Esophagus (tissue), 2 donors: ENCODE data around the gene SESTD1. TPM values are rescaled to one million over a fixed set of nuclear protein-coding genes. Genes with fewer than 3 reads are reported as not detected.

Source experiments
- H3K27ac ChIP-seq, 2 donors: one replicate each; pipeline ENCODE4 v1.5.1; 2013; ENCODE audit warnings: low read depth in 2 of 2, mild to moderate bottlenecking in 2 of 2, inconsistent platforms in 1 of 2, low read length in 1 of 2, moderate library complexity in 1 of 2
- H3K27me3 ChIP-seq, 2 donors: one replicate each; pipeline ENCODE4 v1.6.1; 2013; ENCODE audit warnings: low read length in 2 of 2, control low read depth in 1 of 2, mild to moderate bottlenecking in 1 of 2; ENCODE audit not compliant: insufficient read depth in 2 of 2, control insufficient read depth in 1 of 2
- H3K36me3 ChIP-seq, 2 donors: one replicate each; pipeline ENCODE4 v1.6.1; 2013; ENCODE audit warnings: low read length in 1 of 2; ENCODE audit not compliant: control insufficient read depth in 2 of 2, insufficient read depth in 2 of 2
- H3K4me1 ChIP-seq, 2 donors: one replicate each; pipeline ENCODE4 v1.6.1; 2013; ENCODE audit warnings: low read length in 1 of 2; ENCODE audit not compliant: control insufficient read depth in 2 of 2, insufficient read depth in 2 of 2
- H3K4me3 ChIP-seq, 2 donors: one replicate each; pipeline ENCODE4 v1.5.1; 2013; ENCODE audit warnings: low read length in 2 of 2, mild to moderate bottlenecking in 2 of 2, low read depth in 1 of 2, moderate library complexity in 1 of 2
- H3K9me3 ChIP-seq, 2 donors: one replicate each; pipeline ENCODE4 v1.6.1; 2013; ENCODE audit warnings: mild to moderate bottlenecking in 2 of 2, low read depth in 1 of 2, low read length in 1 of 2, moderate library complexity in 1 of 2; ENCODE audit not compliant: control insufficient read depth in 2 of 2, insufficient read depth in 1 of 2
- WGBS, 2 donors: extraction: QIAGEN DNeasy Blood & Tissue Kit; methylation state at CpG; one replicate each; pipeline ENCODE4 v1.1.7; 2013; 5-methylcytosine and 5-hydroxymethylcytosine counted together
- polyA plus RNA-seq, 2 donors: library from polyadenylated mRNA; stranded (reverse); fragments of 200-250 nt; gene quantifications; one replicate each; pipeline ENCODE4 v1.2.3, GENCODE V29; 2013
- donor health status: healthy with polysubstance abuse.
- donor health status: Bipolar disorder and iron deficiency.

SESTD1 gene, protein sequence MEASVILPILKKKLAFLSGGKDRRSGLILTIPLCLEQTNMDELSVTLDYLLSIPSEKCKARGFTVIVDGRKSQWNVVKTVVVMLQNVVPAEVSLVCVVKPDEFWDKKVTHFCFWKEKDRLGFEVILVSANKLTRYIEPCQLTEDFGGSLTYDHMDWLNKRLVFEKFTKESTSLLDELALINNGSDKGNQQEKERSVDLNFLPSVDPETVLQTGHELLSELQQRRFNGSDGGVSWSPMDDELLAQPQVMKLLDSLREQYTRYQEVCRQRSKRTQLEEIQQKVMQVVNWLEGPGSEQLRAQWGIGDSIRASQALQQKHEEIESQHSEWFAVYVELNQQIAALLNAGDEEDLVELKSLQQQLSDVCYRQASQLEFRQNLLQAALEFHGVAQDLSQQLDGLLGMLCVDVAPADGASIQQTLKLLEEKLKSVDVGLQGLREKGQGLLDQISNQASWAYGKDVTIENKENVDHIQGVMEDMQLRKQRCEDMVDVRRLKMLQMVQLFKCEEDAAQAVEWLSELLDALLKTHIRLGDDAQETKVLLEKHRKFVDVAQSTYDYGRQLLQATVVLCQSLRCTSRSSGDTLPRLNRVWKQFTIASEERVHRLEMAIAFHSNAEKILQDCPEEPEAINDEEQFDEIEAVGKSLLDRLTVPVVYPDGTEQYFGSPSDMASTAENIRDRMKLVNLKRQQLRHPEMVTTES
- polyA plus RNA-seq = 1 to 10 TPM; 3.0 to 7.6 TPM

DNA sequence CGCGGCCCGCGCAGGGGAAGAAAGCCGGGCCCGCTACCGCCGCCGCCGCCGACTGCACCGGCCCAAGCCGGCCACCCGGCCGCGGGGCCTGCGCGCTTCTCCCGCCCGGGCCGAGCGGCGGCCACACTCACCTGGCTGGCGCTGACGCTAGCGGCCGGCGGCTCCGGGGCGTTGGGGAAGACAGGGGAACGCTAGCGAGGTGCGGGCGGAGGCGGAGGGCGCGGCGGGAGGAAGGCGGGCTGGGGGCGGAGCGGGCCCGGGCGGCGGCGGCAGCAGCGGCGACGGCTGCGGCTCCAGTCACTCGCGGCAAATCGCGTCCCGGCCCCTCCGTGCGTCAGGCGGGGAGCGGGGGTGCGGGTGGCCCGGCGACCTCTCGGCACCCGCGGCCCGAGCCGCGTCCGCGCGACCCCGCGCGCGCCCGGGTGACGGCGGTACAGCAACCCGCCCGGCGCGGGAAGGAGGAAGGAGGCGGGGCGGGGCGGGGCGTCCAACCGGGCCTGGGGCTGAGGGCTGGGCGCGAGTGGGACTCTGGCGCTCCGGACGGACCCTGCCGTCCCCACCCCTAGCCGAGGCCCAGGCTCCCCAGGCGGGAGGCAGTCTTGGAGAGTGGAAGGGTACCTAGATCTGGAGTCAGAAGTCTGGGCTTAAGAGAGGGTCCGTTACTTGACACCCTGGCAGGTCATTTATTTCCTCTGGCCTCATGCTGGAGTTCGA lies at the start of gene SESTD1:
Gene SESTD1, minus strand, starts transcription at position 465 of the 714 bp plus-strand sequence. CDS start 72,991 bp downstream, outside the sequence.
- no peaks in the 10 kb centered on the region for H3K27me3 ChIP-seq
- H3K4me3 ChIP-seq = peak within 1 kb of the TSS; percentile 74 to 76
- peaks cover 0 to 3% of the 10 kb centered on the region in 2 donors for H3K4me1 ChIP-seq
- H3K36me3 ChIP-seq = no peaks in the 10 kb centered on the region
- H3K9me3 ChIP-seq = no peaks in the 10 kb centered on the region
- WGBS, 2 donors = 0 to 1% methylated on average over 74 to 96 of the region's 96 CpGs
- peak within 1 kb of the TSS; percentile 81 to 86 for H3K27ac ChIP-seq

DNA sequence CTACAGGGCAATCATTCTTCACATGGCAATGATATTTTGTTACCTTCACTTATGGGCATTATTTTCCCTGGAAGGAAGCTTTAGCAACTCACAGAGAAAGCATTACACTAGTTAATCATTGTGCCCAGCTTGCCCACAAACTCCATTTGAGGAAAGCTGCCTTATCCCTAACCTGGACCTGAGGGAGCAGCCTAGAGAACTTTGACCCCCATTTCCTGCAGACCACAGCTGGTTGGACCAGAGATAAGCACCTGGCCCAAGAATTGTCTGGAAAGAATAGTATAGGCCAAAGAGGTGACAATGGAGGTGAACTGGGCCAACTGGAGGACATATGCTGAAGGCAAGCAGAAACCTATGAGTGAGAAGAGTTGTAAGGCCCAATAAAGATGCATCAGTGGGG lies 48.4 kb upstream of the SESTD1 start:
- Histone ChIP-seq H3K27ac (no peak overlapping the region), H3K4me3 (no peak overlapping the region), H3K36me3 (no peaks in the 10 kb centered on the region), H3K27me3 (no peaks in the 10 kb centered on the region), H3K4me1 (no peaks in the 10 kb centered on the region), H3K9me3 (no peaks in the 10 kb centered on the region)

DNA sequence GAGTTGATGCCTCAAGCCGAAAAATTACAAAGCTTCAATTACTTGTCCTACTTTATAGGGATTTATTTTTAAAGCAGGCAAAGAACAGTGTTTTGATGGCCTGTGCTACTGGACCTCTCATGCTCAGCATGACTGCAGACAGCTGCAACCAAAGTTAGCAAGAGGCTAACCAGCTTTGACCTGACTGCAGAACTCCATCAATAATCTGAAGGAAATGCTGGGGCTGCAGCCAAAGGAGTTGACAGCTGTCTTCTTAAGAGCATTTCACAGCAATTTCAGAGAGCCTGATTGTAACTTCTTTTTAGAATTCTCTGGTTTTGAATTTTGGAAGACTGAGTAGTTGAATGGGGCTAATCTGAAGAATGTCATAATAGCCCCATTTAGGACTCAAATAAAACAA lies 46.5 kb upstream of the SESTD1 start:
- H3K27ac ChIP-seq = no peak overlapping the region
- WGBS, 2 donors = 53 to 70% methylated on average over 1 of the region's 1 CpG
- no peak overlapping the region for H3K4me3 ChIP-seq
- H3K27me3 ChIP-seq = no peaks in the 10 kb centered on the region
- no peaks in the 10 kb centered on the region for H3K4me1 ChIP-seq
- H3K36me3 ChIP-seq = no peaks in the 10 kb centered on the region
- H3K9me3 ChIP-seq = no peaks in the 10 kb centered on the region

DNA sequence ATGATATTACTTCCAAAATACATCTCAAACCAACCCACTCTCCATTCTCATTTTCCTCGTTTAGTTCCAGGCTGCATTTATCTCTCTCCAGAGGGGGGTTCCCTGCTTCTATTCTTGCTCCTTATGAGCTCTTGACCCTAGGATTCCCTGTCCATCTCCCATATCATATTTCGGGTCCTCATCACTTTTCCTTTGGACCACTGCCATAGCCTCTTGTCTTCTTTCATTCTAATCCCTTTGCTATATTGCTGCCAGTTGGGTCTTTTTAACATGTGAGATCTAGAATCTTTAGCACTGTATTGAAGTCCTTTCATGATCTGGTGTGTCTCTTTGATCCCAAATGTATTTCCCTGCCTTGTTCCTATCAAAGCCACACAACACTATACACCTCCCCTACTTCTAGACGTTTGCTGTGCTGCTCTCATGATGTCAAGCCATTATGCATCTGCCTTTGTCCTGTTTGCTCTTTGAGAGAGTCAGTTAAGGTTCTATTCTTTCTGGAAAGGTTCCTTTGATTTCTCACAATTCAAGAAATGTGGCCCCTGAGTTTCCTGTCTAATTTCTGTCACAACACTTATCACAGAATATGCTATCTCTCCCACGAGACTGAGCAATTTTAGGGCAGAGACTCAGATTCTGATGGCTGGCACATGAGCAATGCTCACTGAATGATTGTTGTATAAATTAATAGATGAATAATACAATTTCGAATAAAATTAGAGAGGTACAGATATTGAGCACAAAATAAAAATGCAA lies 43.2 kb upstream of the SESTD1 start:
- 60 to 67% methylated on average over 5 of the region's 5 CpGs for WGBS, 2 donors
- Histone ChIP-seq H3K9me3 (no peaks in the 10 kb centered on the region), H3K36me3 (no peaks in the 10 kb centered on the region), H3K4me1 (no peaks in the 10 kb centered on the region), H3K4me3 (no peak overlapping the region), H3K27me3 (no peaks in the 10 kb centered on the region), H3K27ac (no peak overlapping the region)

DNA sequence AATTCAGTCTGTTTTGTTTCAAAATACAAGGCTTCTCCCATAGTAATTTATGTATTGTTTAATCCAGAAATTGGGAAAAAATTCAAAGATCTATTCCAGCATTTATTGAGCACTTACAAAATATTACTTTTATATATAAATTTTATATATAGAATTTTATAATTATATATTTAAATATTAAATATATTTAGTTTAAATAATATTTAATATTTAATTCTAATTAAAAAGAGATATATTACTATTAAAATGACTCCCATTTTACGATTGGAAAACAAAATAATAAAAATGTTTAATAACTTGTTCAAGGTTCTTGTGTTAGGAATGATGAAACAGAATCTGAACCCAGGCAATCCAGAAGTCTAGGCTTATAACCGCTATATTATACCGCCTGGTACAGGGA lies 40.5 kb upstream of the SESTD1 start:
- no peak overlapping the region for H3K27ac ChIP-seq
- H3K36me3 ChIP-seq = no peaks in the 10 kb centered on the region
- no peak overlapping the region for H3K4me3 ChIP-seq
- WGBS, 2 donors = 91 to 95% methylated on average over 3 of the region's 3 CpGs
- no peaks in the 10 kb centered on the region for H3K27me3 ChIP-seq
- H3K4me1 ChIP-seq = no peaks in the 10 kb centered on the region
- H3K9me3 ChIP-seq = no peaks in the 10 kb centered on the region

DNA sequence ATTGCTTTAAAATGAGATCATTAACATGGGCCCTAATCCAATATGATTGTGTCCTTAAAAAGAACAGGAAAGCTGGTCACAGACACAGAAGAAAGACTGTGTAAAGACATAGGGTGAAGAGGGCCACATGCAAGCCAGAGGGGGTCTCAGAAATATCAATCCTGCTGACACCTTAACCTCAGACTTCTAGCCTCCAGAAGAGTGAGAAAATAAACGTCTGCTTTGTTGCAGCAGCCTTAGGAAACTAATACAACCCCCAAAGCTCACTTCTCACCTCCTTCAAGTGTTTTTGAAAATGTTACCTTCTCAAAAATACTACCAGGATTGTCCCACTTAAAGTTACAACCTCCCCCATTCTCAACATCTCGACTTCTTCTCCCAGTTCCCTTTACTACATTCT lies 39.8 kb upstream of the SESTD1 start:
- Histone ChIP-seq H3K4me3 (no peak overlapping the region), H3K36me3 (no peaks in the 10 kb centered on the region), H3K9me3 (no peaks in the 10 kb centered on the region), H3K4me1 (no peaks in the 10 kb centered on the region), H3K27me3 (no peaks in the 10 kb centered on the region), H3K27ac (no peak overlapping the region)
- WGBS, 2 donors = 66 to 67% methylated on average over 2 of the region's 2 CpGs

DNA sequence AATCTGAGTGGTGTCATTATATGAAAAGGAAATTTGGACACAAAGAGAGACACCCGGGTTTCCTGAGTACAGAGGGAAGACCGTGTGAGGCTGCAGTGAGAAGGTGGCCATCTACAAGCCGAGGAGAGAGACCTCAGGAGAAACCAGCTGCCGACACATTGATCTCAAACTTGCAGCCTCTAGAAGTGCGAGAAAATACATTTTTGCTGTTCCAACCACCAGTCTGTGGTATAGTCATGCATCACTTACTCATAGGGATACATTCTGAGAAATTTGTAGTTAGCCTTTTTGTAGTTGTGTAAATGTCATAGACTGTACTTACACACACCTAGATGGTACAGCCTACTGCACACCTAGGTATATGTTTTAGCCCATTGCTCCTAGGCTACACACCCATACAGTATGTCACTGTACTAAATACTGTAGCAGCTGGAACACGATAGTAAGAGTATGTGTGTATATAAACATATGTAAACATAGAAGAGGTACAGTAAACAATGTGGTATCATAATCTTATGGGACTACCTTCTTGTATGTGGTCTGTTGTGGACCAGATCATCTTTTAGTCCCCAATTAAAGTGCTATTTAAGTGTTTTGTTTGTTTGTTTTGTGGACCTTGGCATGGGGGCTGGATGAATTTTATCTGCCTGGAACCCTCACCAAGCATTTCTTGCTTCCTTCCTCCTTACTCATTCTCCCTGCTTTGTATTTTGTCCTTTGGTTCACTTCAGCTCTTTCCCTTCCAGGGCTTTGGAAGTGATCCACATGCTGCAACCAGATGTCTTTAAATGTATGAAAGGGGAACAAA lies 38.3 kb upstream of the SESTD1 start:
- WGBS, 2 donors = 77 to 84% methylated on average over 6 of the region's 6 CpGs
- H3K36me3 ChIP-seq = no peaks in the 10 kb centered on the region
- H3K4me1 ChIP-seq = no peaks in the 10 kb centered on the region
- no peaks in the 10 kb centered on the region for H3K9me3 ChIP-seq
- no peak overlapping the region for H3K27ac ChIP-seq
- no peaks in the 10 kb centered on the region for H3K27me3 ChIP-seq
- no peak overlapping the region for H3K4me3 ChIP-seq

DNA sequence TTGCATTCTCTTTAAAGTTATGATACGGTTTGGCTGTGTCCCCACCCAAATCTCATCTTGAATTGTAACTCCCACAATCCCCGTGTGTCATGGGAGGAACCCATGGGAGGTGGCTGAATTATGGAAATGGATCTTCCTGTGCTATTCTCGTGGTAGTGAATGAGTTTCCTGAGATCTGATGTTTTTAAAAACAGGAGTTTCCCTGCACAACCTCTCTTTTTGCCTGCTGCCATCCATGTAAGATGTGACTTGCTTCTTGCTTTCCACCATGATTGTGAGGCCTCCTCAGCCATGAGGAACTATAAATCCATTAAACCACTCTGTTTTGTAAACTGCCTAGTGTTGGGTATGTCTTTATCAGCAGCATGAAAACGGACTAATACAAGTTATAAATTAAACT lies 37.5 kb upstream of the SESTD1 start:
- Histone ChIP-seq H3K4me3 (no peak overlapping the region), H3K27ac (no peak overlapping the region), H3K4me1 (no peaks in the 10 kb centered on the region), H3K9me3 (no peaks in the 10 kb centered on the region), H3K36me3 (no peaks in the 10 kb centered on the region), H3K27me3 (no peaks in the 10 kb centered on the region)
- WGBS, 2 donors = 83 to 89% methylated on average over 4 of the region's 4 CpGs
